OCI-M1 (cell line): ENCODE data around the gene RCSD1.
"Not testable (repeated sequence)": the region's sequence is repeated elsewhere in the genome, so short reads cannot be mapped to it uniquely, and the experiment has no call there.

Experiments used
- DNase-seq: peaks from one replicate; lab custom pipeline; 2025; lab: John Stamatoyannopoulos, UW

Gene RCSD1, protein sequence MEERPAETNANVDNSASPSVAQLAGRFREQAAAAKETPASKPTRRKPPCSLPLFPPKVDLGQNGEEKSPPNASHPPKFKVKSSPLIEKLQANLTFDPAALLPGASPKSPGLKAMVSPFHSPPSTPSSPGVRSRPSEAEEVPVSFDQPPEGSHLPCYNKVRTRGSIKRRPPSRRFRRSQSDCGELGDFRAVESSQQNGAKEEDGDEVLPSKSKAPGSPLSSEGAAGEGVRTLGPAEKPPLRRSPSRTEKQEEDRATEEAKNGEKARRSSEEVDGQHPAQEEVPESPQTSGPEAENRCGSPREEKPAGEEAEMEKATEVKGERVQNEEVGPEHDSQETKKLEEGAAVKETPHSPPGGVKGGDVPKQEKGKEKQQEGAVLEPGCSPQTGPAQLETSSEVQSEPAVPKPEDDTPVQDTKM

DNA sequence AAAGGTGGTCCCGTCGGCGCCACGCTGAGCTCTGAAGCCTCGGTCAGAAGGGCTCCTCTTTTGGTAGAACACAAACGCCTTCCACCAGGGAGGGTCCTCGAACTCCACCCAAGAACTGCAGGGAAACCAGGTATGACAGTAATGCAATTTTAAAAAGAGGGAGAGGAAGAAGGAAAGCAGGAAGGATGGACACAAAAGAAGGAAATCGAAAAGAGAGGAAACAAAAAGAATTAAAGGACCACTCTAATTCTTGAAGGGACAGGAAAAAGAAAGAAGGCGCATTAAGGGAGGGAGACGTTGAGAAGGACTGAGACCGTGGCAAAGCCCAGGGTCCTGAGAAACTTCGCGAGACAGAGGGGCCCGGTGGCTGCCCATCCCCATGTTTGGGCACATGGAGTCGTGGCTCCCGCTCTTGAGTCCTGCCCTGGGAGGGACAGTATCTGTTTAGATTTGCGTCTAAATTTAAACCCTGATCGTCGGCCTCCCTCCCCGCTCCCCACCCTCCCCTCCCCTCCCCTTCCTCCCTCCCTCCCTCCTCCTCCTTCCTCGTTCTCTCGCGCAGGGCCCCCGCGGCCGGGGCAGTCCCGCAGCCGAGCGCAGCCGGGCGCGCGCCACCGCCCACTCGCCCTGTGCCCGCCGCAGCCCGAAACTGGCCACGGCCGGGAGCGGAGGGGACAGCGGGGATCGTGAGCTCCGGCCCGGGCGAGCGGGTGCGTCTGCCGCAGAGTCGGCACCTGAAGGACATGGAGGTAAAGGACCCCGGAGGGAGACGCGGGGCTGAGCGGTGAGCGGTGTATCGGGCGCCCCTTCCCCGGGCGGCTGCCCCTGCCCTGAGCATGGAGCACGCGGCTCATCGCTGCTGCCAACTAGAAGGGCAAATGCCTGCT is at the start of gene RCSD1:
RCSD1 (plus strand) TSS at position 552 of the 887 bp plus-strand sequence; CDS start at position 744, 192 bp downstream.
- DNase-seq = no peak

DNA sequence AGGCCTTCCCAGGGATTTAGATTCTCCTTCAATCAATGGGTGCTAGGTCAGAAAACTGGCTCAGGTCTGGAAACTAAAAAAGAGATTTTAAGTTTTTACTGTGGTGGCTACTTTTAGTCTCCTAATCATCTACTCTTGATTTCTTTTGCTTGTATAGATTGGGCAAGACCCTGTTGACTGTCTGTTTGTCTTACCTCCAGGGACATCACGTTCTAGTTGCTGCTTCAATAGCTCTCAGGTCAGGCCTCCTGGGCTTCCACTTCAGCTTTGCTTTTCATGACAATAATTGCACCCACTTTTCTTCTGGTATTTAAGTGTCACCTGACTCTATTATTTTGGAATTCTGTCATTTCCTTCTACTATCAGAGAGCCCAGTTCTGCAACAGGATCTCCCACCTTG is 48.0 kb upstream of the RCSD1 start:
- DNase-seq = no peak

DNA sequence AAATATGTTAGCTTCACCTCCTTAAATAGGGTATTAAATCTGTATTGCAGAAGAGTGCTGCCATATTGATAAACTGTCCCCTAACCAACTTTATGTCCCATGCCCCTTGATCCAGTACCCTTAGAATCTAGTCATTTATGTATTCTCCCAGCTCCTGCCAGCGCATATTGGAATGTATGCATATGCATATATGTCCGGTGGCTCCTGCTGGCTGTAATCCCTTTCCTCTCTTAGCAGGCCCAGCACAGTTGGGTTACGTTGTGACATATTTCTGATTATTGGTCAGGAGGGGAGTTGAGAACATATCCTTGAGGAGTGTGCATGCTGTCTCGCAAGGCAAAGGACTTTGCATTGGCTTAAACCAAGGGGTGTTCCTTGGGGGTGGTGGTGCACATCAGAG is 47.3 kb upstream of the RCSD1 start:
- no peak for DNase-seq

DNA sequence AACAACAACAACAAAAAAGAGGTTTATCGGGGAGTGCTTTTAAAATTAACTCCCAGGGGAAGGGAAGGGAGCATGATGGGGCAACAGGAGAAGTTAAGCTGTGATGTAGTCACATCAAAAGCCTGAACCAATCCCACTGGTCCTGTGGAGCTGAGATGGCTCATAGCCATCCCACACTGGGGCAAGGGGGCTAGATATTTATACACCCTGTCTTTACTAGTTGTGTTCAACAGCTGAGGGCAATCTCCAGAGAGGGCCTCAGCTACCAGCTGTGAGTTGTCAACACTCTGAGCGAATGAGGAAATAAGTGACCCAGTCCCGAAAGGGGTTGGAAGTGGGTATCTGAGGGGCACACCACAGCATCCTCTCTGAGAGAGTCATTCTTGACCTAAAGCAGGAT is 45.5 kb upstream of the RCSD1 start:
- no peak for DNase-seq

DNA sequence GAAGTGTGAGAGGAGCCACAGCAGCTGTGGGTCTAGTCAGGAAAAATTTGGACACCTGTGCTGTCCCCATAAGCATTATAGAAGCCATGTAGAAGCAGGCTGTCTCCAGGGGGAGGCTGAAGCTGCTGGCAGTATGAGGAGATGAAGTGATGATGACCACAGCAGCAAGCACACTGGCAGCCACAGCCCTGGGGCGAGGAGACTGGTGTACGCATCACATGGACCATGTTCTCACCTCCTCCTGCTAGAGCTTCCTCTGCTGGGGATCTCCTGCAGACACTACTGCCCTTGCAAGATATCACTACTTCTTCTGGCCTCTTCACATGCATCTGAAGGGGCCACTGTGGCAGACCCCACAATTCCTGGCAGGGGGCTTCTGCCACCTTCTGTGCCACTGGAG is 42.7 kb upstream of the RCSD1 start:
- no peak for DNase-seq

DNA sequence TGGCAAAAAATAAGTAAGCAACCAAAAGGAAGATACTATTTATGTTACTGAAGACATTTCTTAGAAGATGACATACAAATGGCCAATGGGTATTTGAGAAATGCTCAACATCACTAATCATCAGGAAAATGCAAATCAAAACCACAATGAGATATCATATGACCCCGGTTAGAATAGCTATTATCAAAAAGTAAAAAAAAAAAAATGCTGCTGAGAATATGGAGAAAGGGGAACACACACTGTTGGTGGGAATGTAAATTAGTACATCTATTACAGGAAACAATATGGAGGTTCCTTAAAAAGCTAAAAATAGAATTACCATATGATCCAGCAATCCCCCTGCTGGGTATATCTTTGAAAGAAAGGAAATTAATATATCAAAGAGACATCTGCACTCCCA is 42.2 kb upstream of the RCSD1 start:
- DNase-seq = no peak

DNA sequence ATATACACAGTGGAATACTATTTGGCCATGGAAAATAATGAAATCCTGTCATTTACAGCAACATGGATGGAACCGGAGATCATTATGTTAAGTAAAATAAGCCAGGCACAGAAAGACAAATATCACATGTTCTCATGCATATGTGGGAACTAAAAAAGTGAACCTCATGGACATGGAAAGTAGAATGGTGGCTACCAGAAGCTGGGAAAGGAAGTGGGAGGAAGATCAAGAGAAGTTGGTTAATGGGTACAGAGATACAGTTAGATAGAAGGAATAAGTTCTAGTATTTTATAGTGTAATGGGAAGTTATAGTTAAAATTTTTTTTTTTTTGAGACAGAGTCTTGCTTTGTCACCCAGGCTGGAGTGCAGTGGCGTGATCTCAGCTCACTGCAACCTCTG is 41.7 kb upstream of the RCSD1 start:
- DNase-seq = no peak

DNA sequence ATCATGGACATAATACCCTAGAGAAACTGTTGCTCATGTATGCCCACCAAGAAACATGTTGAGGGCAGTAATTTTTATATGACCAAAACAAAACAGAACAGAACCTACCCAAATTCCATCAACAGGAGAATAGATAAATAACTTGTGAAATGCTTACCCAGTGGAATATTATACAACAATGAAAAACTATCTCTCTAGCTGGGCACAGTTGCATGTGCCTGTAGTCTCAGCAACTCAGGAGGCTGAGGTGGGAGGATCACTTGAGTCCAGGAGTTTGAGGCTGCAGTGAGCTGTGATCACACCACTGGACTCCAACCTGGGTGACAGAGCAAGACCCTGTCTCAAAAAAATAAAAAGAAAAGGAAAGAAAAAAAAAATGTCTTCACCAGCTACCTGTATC is 37.6 kb upstream of the RCSD1 start:
- no peak for DNase-seq

DNA sequence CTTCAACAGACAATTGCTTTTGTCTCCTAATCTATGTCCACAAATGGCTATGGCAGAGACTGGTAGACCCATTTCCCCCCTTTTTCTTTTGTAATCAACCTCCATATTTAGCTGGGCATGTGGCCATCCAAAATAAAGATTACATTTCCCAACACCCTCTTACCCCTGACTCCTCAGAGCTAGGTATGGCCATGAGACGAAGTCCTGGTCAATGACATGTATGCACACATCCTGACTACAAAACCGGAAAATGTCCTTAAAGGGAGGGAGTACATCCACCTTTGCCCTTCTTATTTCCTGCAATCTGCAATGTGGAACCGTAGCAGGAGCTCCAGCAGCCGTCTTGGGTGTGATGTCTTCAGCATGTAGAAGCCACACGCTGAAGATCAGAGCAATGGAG is 36.2 kb upstream of the RCSD1 start:
- no peak for DNase-seq

DNA sequence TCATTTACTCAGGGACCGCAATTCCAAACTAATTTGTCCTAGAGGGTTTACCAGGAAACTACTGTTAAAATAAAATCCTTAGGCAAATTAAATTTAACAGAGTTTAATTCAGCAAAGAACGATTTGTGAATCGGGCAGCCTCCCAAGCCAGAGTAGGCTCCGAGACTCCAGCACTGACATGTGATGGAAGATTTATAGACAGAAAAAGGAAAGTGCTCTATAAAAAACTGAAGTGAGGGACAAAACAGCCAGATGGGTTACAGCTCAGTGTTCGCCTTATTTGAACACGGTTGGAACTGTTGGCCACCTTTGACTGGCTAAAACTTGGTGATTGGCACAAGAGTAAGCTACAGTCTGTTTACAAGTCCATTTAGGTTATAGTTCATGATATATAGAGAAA is 35.2 kb upstream of the RCSD1 start:
- no peak for DNase-seq

DNA sequence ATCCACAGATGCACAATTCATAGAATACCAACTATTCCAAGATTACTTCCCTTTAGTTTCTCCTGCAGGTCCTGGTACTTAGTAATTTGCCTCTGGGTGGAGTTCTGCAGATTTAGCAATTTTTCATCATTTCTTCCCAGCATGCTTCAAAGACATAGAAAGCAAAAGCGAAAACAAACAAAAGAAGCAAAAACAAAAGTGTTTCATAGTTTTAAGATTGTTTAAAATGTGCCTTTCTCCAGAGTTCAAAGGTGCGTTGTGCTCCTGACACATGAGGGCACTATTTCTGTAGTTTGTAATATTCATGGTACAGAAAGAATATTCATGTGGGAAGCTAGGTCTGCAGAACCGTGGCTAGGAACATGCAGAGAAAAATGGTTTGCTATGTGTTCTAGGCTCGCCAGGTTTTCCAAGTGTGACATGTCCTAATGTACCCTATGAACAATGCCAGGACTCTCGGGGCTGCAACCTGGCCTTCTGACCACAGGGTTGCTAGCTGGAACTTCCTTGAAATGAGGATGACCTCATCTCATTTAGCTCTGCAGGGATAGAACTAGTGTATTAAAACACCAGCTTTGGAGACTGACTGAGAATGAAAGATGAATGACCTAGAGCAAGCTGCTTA is 30.0 kb upstream of the RCSD1 start:
- DNase-seq = peak; percentile 88

DNA sequence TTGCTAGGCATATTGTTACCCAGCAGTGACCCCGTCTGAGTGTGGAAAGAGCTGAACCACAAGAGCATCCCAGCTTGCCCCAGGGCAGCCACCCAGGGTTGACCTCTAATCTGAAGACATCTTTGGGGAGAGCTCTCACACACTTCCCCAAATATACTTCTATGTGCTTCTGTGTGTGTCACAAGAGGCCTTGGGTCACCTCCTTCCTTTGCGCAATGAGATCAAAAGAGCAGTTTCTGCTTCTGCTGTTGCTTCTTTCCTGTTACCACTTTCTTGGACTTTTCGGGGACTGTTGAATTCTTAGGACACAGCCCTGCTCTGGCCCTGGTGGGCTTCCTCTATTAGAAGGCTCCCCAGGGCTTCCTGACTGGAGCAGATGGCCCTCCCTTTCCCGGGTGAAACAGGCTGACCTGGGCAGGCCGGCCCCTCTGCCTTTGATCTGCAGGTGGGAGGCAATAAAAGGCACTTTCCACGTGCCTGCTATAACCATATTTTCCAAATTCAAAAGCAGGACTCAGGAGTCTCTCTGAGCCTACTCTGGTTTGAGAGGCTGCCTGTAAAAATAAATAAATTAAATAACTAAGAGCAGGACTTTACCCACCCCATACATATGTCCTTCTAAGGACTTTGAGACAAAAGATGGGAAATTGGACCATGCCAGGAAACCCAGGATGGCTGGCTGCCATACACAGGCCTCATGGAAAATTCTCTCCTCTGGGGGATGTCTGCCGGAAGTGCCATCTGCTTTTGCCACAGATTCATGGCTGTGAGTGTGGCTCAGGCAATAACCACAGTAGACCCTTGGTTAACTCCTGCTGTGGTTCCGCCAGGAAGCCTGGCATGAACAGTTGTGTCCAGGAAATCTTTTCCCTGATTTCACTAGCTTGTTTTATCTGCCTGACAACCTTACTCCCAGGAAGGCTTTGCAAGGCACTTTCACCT is 28.3 kb upstream of the RCSD1 start:
- DNase-seq = peak; percentile 68

DNA sequence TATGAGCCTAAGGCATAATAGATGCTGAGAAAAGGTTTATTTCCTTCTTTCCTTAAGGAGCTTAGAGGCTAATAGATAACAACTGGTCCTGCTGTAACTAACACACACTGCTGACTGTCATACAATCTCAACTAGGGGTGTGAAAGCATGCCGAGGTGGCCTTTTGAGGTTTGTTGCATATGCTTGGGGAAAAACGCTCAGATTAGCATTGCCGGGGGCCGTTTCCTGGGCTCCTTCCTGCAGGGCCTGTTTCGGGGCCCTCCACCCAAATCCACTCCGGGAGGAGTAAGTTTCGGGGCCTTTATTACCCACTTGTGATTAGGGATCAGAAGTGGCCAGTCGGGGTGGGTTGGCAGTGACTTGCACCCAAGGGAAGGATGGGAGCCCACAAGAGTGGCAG is 27.2 kb upstream of the RCSD1 start:
- DNase-seq = no peak

DNA sequence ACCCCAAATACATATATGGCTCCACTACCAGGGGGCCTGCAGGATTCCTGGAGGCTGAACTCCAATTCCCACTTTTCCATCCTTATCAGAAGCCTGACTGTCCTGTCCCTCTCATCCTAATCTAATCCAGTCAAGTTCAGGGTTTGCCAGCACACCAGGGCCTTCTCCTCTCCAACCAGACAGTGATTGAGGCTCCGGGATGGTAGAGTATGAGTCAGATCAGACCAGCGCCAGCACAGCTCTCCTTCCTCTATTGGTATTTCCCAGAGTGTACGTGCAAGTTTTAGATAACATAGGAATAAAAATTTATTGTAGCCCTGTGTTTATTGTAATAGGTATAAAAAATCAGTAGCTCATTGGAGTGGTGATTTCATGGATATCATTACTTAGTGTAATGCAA is 24.5 kb upstream of the RCSD1 start:
- DNase-seq = no peak

DNA sequence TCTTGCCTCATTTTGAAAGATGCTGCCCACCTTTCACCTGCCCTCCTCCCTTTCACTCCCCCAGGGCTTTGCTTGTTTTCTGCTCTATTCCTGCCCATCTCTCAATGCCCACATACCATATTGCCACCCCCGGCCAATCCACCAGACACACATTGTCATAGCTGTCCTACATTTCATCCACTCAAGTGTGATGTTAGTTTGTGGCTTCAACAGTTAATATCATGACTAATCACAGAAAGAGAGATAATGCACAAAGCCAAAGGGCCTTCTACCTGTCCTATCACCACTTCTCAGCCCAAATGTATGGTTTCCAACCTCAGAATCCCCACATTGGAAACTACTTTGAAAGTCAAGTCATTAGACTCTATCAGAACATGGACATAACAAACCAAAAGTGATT is 18.0 kb upstream of the RCSD1 start:
- no peak for DNase-seq

DNA sequence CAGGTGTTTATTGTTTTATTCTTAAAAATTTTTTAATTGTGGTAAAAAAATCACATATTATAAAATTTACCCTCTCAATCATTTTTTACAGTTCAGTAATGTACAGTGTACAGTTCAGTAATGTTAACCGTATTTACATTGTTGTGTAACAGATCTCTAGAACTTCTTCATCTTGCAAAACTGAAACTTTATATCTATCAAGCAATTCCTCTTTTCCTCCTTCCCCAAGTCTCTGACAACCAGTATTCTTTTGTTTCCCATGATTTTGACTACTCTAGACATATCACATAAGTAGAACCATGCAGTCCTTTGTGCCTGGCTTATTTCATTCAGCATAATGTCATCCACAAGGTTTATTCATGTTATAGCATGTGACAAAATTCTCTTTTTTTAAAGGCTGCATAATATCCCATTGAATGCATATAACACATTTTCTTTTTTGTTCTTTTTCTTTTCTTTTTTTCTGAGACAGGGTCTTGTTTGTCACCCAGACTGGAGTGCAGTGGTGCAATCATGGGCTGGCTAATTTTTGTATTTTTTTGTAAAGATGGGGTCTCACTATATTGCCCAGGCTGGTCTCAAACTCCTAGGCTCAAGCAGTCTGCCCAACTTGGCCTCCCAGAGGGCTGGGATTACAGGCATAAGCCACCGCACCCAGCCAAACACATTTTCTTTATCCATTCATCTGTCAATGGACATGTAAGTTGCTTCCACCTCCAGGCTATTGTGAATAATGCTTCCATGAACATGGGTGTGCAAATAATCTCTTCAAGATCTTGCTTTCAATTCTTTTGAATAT is 17.2 kb upstream of the RCSD1 start:
- DNase-seq = no peak

DNA sequence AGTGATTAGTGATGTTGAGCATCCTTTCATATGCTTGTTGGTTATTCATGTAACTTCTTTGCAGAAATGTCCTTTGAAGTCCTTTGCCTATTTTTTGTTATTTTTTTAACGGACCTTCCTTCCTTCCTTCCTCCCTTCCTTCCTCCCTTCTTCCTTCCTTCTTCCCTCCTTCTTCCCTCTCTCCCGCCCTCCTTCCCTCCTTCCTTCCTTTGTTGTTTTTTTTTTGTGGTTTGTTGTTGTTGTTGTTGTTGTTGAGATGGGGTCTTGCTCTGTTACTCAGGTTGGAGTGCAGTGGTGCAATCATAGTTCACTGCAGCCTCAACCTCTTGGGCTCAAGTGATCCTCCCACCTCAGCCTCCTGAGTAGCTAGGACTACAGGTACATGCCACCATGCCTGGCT is 16.0 kb upstream of the RCSD1 start:
- not testable (repeated sequence) for DNase-seq

DNA sequence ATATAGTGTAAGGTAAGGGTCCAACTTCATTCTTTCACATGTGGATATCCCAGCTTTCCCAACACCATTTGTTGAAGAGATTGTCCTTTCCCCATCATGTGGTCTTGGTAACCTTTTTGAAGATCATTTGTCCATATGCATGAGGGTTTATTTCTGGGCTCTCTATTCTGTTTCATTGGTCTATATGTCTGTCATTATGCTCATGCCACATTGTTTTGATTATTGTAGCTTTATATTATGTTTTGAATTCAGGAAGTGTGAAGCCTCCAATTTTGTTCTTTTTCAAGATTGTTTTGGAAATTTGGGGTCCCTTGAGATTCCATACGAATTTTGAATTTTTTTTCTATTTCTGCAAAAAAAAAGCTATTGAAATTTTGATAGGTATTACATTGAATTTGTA is 15.2 kb upstream of the RCSD1 start:
- DNase-seq = no peak

DNA sequence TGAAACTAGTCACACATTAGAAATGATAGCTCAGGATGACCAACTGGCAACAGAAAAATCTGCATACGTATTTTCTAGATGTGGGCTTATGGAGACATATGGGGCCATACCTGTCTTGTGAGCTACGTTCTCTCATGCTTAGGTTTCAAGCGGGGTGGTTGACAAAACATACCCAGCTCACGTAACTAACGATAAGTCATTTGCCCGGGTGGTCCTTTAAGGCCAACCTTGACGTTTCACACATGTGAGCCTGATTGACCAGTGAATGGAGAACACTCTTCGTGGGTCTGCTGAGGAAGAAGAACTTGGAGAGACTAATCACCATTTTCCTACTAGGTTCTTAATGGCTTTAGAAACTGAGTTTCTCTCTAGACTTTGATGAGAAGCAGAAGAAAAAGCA is 13.5 kb upstream of the RCSD1 start:
- no peak for DNase-seq
